Panc1 (cell line): ENCODE results near the gene PRR23C.

Source experiments
- POLR2AphosphoS5 ChIP-seq: IDR thresholded peaks from 2 replicates; pipeline ENCODE4 v1.6.1; 2012; ENCODE audit warnings: mild to moderate bottlenecking, low read depth, low read length, moderate library complexity
- TCF7L2 ChIP-seq: IDR thresholded peaks from 2 replicates; pipeline ENCODE4 v1.6.1; 2011; ENCODE audit warnings: mild to moderate bottlenecking, low read depth, low read length, inconsistent platforms
- TF ChIP-seq, protein P1 (sequence below), 2 experiments: IDR thresholded peaks; 2 replicates each; pipeline ENCODE4 v1.6.1; 2011 to 2012; ENCODE audit warnings: low read depth in 2 of 2, control low read depth in 1 of 2, low read length in 1 of 2, mild to moderate bottlenecking in 1 of 2, moderate library complexity in 1 of 2; ENCODE audit not compliant: insufficient read depth in 1 of 2
- TF ChIP-seq, protein P2 (sequence below): fragments of 450-650 bp; IDR thresholded peaks from 2 replicates; pipeline ENCODE4 v1.5.1; 2017; ENCODE audit warnings: mild to moderate bottlenecking

DNA sequence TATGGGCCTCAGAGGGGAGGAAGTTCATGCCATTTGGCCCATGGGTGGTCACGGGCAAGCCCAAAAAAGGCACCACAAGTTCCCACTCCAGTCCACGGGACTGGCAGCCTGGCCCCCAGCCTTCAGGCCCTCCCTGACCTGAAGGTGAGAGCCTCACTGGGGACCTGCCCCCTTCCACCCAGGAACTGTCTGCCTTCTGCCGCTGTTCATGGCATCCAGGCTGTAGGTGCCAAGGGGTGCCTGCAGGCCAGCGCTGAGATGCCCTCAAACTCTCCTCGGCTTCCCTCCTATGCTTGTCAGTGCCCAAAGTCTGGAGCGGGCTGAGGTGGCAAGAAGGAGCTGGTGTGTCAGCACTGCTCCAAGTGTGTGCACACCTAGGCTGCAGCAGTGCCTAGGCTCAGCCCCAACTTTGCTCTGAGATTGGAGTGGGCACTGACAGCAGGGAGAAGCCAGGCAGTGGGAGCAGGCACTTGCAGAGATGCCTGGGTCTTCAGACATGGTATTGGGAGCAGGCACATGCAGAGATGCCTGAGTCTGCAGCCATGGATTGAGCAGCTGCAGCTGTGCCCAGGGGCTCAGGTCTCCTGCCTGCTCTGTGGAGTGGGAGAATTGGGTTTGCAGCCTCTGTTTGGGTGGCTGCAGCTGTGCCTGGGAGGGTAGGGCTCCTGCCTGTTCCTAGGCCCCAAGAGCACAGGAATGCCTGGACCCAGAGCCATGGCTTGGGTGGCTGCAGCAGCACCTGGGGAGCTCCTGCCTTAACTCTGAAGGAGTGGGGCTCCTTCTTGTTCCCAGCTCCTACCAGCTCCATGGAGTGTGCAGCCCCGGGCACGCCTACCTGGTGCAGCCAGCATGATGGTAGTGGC lies 44.0 kb upstream of the PRR23C start:
- TF ChIP-seq, protein P1, sequence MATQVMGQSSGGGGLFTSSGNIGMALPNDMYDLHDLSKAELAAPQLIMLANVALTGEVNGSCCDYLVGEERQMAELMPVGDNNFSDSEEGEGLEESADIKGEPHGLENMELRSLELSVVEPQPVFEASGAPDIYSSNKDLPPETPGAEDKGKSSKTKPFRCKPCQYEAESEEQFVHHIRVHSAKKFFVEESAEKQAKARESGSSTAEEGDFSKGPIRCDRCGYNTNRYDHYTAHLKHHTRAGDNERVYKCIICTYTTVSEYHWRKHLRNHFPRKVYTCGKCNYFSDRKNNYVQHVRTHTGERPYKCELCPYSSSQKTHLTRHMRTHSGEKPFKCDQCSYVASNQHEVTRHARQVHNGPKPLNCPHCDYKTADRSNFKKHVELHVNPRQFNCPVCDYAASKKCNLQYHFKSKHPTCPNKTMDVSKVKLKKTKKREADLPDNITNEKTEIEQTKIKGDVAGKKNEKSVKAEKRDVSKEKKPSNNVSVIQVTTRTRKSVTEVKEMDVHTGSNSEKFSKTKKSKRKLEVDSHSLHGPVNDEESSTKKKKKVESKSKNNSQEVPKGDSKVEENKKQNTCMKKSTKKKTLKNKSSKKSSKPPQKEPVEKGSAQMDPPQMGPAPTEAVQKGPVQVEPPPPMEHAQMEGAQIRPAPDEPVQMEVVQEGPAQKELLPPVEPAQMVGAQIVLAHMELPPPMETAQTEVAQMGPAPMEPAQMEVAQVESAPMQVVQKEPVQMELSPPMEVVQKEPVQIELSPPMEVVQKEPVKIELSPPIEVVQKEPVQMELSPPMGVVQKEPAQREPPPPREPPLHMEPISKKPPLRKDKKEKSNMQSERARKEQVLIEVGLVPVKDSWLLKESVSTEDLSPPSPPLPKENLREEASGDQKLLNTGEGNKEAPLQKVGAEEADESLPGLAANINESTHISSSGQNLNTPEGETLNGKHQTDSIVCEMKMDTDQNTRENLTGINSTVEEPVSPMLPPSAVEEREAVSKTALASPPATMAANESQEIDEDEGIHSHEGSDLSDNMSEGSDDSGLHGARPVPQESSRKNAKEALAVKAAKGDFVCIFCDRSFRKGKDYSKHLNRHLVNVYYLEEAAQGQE (IDR thresholded peaks at IDR 0.05; ENCODE audit: insufficient read depth in 1 of 2, low read depth in 2 of 2, low read length in 1 of 2) = no peak
- no peak for TF ChIP-seq POLR2AphosphoS5
- no peak for TF ChIP-seq TCF7L2
- TF ChIP-seq, protein P2, sequence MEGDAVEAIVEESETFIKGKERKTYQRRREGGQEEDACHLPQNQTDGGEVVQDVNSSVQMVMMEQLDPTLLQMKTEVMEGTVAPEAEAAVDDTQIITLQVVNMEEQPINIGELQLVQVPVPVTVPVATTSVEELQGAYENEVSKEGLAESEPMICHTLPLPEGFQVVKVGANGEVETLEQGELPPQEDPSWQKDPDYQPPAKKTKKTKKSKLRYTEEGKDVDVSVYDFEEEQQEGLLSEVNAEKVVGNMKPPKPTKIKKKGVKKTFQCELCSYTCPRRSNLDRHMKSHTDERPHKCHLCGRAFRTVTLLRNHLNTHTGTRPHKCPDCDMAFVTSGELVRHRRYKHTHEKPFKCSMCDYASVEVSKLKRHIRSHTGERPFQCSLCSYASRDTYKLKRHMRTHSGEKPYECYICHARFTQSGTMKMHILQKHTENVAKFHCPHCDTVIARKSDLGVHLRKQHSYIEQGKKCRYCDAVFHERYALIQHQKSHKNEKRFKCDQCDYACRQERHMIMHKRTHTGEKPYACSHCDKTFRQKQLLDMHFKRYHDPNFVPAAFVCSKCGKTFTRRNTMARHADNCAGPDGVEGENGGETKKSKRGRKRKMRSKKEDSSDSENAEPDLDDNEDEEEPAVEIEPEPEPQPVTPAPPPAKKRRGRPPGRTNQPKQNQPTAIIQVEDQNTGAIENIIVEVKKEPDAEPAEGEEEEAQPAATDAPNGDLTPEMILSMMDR = no peak
